CD4-positive, alpha-beta memory T cell (primary cell): ENCODE data around the gene MEFV. TPM values are rescaled to one million over a fixed set of nuclear protein-coding genes. Genes with fewer than 3 reads are reported as not detected.
"Not testable (repeated sequence)": the region's sequence is repeated elsewhere in the genome, so short reads cannot be mapped to it uniquely, and the experiment has no call there.

Experiments used
- CTCF ChIA-PET: fragments of 350-600 bp; sonication (Branson Sonifier 250); formaldehyde crosslinking; loops from one replicate; lab custom pipeline; 2021; ENCODE audit warnings: inconsistent platforms; ENCODE audit not compliant: partially characterized antibody; lab: Charles Lee
- POLR2A ChIA-PET: fragments of 350-600 bp; sonication (Branson Sonifier 250); formaldehyde crosslinking; loops from one replicate; lab custom pipeline; 2021; ENCODE audit not compliant: partially characterized antibody; lab: Charles Lee
- DNase-seq, 5 donors: peaks; one replicate each; pipeline versions ENCODE4 v3.0.0 to v3.0.0-alpha.2; 2020 to 2022; ENCODE audit warnings: mixed read lengths in 1 of 5
- H3K27ac ChIP-seq: one replicate; pipeline ENCODE4 v1.7.0; 2013; ENCODE audit warnings: low read depth, low read length
- H3K27me3 ChIP-seq: 2 replicates; pipeline ENCODE4 v1.7.0; 2013; ENCODE audit warnings: mild to moderate bottlenecking, low read length, moderate library complexity; ENCODE audit not compliant: insufficient read depth
- H3K36me3 ChIP-seq: 2 replicates; pipeline ENCODE4 v1.7.0; 2013; ENCODE audit warnings: mild to moderate bottlenecking, low read length, moderate library complexity; ENCODE audit not compliant: insufficient read depth
- H3K4me1 ChIP-seq: 2 replicates; pipeline ENCODE4 v1.7.0; 2013; ENCODE audit warnings: mild to moderate bottlenecking, low read length, moderate library complexity; ENCODE audit not compliant: insufficient read depth
- H3K4me3 ChIP-seq, 2 donors: one replicate each; pipeline ENCODE4 v1.7.0; 2013; ENCODE audit warnings: low read length in 2 of 2, mild to moderate bottlenecking in 1 of 2
- H3K9me3 ChIP-seq, 2 donors: one replicate each; pipeline ENCODE4 v1.7.0; 2013; ENCODE audit warnings: low read length in 2 of 2, control low read depth in 1 of 2; ENCODE audit not compliant: control insufficient read depth in 1 of 2
- H3K27ac Mint-ChIP-seq, 7 donors: one replicate each; pipeline ENCODE4 v1.8.0; 2020 to 2021; ENCODE audit warnings: mixed read lengths in 7 of 7, mild to moderate bottlenecking in 6 of 7, inconsistent platforms in 3 of 7, moderate library complexity in 3 of 7
- H3K27me3 Mint-ChIP-seq, 2 donors: one replicate each; pipeline ENCODE4 v1.8.0; 2020 to 2021; ENCODE audit warnings: mixed read lengths in 2 of 2
- H3K36me3 Mint-ChIP-seq, 2 donors: one replicate each; pipeline ENCODE4 v1.8.0; 2020 to 2021; ENCODE audit warnings: mixed read lengths in 2 of 2, inconsistent platforms in 1 of 2, mild to moderate bottlenecking in 1 of 2
- H3K4me1 Mint-ChIP-seq, 4 donors: one replicate each; pipeline ENCODE4 v1.8.0; 2020 to 2021; ENCODE audit warnings: mixed read lengths in 4 of 4, mild to moderate bottlenecking in 1 of 4
- H3K4me3 Mint-ChIP-seq, 8 donors: one replicate each; pipeline ENCODE4 v1.8.0; 2020 to 2021; ENCODE audit warnings: mixed read lengths in 8 of 8, mild to moderate bottlenecking in 7 of 8, moderate library complexity in 6 of 8, inconsistent platforms in 3 of 8
- H3K9me3 Mint-ChIP-seq, 8 donors: one replicate each; pipeline ENCODE4 v1.8.0; 2020 to 2021; ENCODE audit warnings: mixed read lengths in 8 of 8, mild to moderate bottlenecking in 5 of 8, inconsistent platforms in 3 of 8, moderate library complexity in 1 of 8
- intact Hi-C: fragments of 100-400 bp; cut with micrococcal nuclease; formaldehyde crosslinking; loops from one replicate; pipeline ENCODE4 v1.15.1; 2023
- polyA plus RNA-seq, 2 donors: library from polyadenylated mRNA; unstranded; fragments of 300-500 nt; fragmentation: Illumina TruSeq; gene quantifications; one replicate each; pipeline ENCODE4 v1.2.3, GENCODE V29; 2021
- total RNA-seq, 2 experiments: library from RNA; stranded (reverse); gene quantifications; one replicate each; pipeline ENCODE4 v1.2.3, GENCODE V29; 2021

Gene MEFV
- total and polyA plus RNA-seq, 4 experiments from 2014 or later = 0.05 to 0.42 (median 0.35) TPM; not detected in 1

DNA sequence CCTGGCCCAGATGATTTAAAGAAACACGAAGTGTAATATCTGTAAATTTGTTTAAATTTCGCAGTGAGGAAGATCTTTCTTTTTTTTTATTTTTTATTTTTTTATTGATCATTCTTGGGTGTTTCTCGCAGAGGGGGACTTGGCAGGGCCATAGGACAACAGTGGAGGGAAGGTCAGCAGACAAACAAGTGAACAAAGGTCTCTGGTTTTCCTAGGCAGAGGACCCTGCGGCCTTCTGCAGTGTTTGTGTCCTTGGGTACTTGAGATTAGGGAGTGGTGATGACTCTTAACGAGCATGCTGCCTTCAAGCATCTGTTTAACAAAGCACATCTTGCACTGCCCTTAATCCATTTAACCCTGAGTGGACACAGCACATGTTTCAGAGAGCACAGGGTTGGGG is 14.3 kb upstream of the MEFV start:
- intact Hi-C loops, H3K27me3 Mint-ChIP-seq, DNase-seq, H3K27ac ChIP-seq, H3K27ac Mint-ChIP-seq, H3K27me3 ChIP-seq, H3K4me3 Mint-ChIP-seq, H3K9me3 ChIP-seq, CTCF ChIA-PET, H3K4me1 Mint-ChIP-seq, H3K4me3 ChIP-seq, H3K36me3 ChIP-seq, H3K4me1 ChIP-seq: not testable (repeated sequence)
- Mint-ChIP-seq H3K36me3 (peaks cover 18 to 28% of the 10 kb centered on the region in 2 donors), H3K9me3 (peaks cover 0 to 61% (median 10%) of the 10 kb centered on the region in 8 donors)
- POLR2A ChIA-PET = interaction anchor here (1.4 kb wide), 1 partner anchor 12 kb away, joined by 10 read pairs; the partner anchor contains the start of gene ZNF263

DNA sequence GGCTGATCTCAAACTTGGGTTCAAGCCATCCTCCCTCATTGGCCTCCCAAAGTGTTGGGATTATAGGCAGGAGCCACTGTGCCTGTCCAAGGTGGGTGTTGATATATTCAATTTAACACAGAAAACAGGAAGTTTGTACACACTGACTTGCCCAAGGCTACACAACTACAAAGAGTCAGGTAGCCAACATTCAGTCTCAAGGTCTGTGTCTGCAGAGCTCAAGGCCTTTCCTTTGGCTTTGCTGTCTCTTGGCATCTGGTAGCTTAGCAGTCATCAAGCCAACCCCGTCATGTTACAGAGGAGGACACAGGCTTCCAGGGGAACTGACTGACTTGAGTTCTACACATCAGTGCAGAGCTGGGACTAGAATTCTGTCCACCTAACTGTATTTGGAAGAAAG is 11.9 kb upstream of the MEFV start:
- ChIA-PET POLR2A (interaction anchor here (1.5 to 6.4 kb wide), 3 partner anchors 11 to 37 kb away, joined by 4 to 80 read pairs (median 20); partner anchors contain the start of genes TIGD7, ZNF263 and ZNF75A), CTCF (interaction anchor here (1.7 to 3.7 kb wide), 3 partner anchors 9 to 52 kb away, joined by 5 to 14 read pairs (median 9); no protein-coding TSS in a partner anchor)
- no peaks in the 10 kb centered on the region for H3K36me3 ChIP-seq
- DNase-seq = no peak
- no peak overlapping the region for H3K27ac ChIP-seq
- peaks cover 15% of the 10 kb centered on the region for H3K4me1 ChIP-seq
- H3K27me3 Mint-ChIP-seq = no peaks in the 10 kb centered on the region
- H3K4me3 ChIP-seq = no peak overlapping the region
- H3K4me3 Mint-ChIP-seq = no peak overlapping the region
- no peaks in the 10 kb centered on the region for H3K27me3 ChIP-seq
- intact Hi-C loops = no loop called here
- H3K27ac Mint-ChIP-seq = no peak overlapping the region
- no peaks in the 10 kb centered on the region for H3K9me3 ChIP-seq
- H3K9me3 Mint-ChIP-seq = peaks cover 0 to 47% (median 7%) of the 10 kb centered on the region in 8 donors
- H3K36me3 Mint-ChIP-seq = peaks cover 24 to 38% of the 10 kb centered on the region in 2 donors
- H3K4me1 Mint-ChIP-seq = peaks cover 10 to 29% (median 20%) of the 10 kb centered on the region in 4 donors

- Histone ChIP-seq H3K4me3 (no peak overlapping the region), H3K9me3 (no peaks in the 10 kb centered on the region), H3K27ac (no peak overlapping the region), H3K4me1 (peaks cover 25% of the 10 kb centered on the region), H3K27me3 (no peaks in the 10 kb centered on the region), H3K36me3 (no peaks in the 10 kb centered on the region)
- ChIA-PET CTCF (interaction anchor here (0.7 to 3.7 kb wide), 15 partner anchors 9 to 397 kb away, joined by 3 to 14 read pairs (median 3); no protein-coding TSS in a partner anchor), POLR2A (interaction anchor here (0.8 to 6.4 kb wide), 13 partner anchors 12 to 236 kb away, joined by 3 to 80 read pairs (median 5); partner anchors contain the start of genes IL32, TIGD7, ZNF174 and ZNF200)
- Mint-ChIP-seq H3K27me3 (no peaks in the 10 kb centered on the region), H3K9me3 (peaks cover 0 to 37% (median 5%) of the 10 kb centered on the region in 8 donors), H3K36me3 (peaks cover 24 to 41% of the 10 kb centered on the region in 2 donors), H3K4me1 (peaks cover 20 to 42% (median 29%) of the 10 kb centered on the region in 4 donors), H3K4me3 (peak overlapping the region in 1 of 8 donors; percentile 29), H3K27ac (peak overlapping the region in 2 of 7 donors; percentile 41 to 66)
- peak in 3 of 5 donors; percentile 9 to 22 (median 20) for DNase-seq
- intact Hi-C loops = no loop called here
Measured at GRCh38 chr16:3266873-3267537, 10.6 kb upstream of the MEFV start.

- peak overlapping the region; percentile 92 for H3K27ac ChIP-seq
- peaks cover 22 to 41% of the 10 kb centered on the region in 2 donors for H3K36me3 Mint-ChIP-seq
- H3K27ac Mint-ChIP-seq = peak overlapping the region; percentile 90 to 96 (median 93)
- ChIA-PET CTCF (interaction anchor here (1.7 kb wide), 1 partner anchor 92 kb away, joined by 4 read pairs; no protein-coding TSS in a partner anchor), POLR2A (interaction anchor here (0.6 to 6.4 kb wide), 28 partner anchors 8 to 310 kb away, joined by 3 to 80 read pairs (median 6); partner anchors contain the start of genes CLUAP1, NAA60, OR1F1 and TIGD7)
- no peaks in the 10 kb centered on the region for H3K27me3 ChIP-seq
- no peaks in the 10 kb centered on the region for H3K36me3 ChIP-seq
- no peaks in the 10 kb centered on the region for H3K27me3 Mint-ChIP-seq
- H3K4me1 ChIP-seq = peaks cover 25% of the 10 kb centered on the region
- H3K4me1 Mint-ChIP-seq = peaks cover 23 to 46% (median 33%) of the 10 kb centered on the region in 4 donors
- DNase-seq = peak; percentile 93 to 96 (median 95)
- H3K9me3 ChIP-seq = no peaks in the 10 kb centered on the region
- peak overlapping the region; percentile 88 to 98 (median 90) for H3K4me3 Mint-ChIP-seq
- peaks cover 0 to 29% (median 5%) of the 10 kb centered on the region in 8 donors for H3K9me3 Mint-ChIP-seq
- peak overlapping the region; percentile 12 to 95 for H3K4me3 ChIP-seq
- intact Hi-C loops = loop anchor here (1.0 to 2.0 kb wide), 9 partner anchors 18 to 236 kb away; partner anchors contain the start of genes TIGD7, ZNF174, ZNF200 and ZNF75A
Measured at GRCh38 chr16:3264137-3265036, 8.0 kb upstream of the MEFV start.

GRCh38 chr16:3262517-3262916 is 6.1 kb upstream of the MEFV start:
- Mint-ChIP-seq H3K36me3 (peaks cover 11 to 34% of the 10 kb centered on the region in 2 donors), H3K27ac (peak overlapping the region; percentile 81 to 96 (median 92)), H3K27me3 (no peaks in the 10 kb centered on the region), H3K4me3 (peak overlapping the region in 7 of 8 donors; percentile 54 to 98 (median 75)), H3K4me1 (peaks cover 22 to 46% (median 33%) of the 10 kb centered on the region in 4 donors), H3K9me3 (peaks cover 0 to 16% (median 1%) of the 10 kb centered on the region in 8 donors)
- POLR2A ChIA-PET = interaction anchor here (0.9 to 6.4 kb wide), 15 partner anchors 8 to 238 kb away, joined by 3 to 80 read pairs (median 12); partner anchors contain the start of genes CLUAP1, TIGD7, ZNF174 and ZNF200
- Histone ChIP-seq H3K9me3 (no peaks in the 10 kb centered on the region), H3K4me3 (no peak overlapping the region), H3K27me3 (no peaks in the 10 kb centered on the region), H3K27ac (peak overlapping the region; percentile 92), H3K36me3 (no peaks in the 10 kb centered on the region), H3K4me1 (peaks cover 25% of the 10 kb centered on the region)
- intact Hi-C loops = no loop called here
- DNase-seq = no peak
- CTCF ChIA-PET = interaction anchor here (0.6 to 1.4 kb wide), 4 partner anchors 131 to 204 kb away, joined by 3 read pairs; no protein-coding TSS in a partner anchor

DNA sequence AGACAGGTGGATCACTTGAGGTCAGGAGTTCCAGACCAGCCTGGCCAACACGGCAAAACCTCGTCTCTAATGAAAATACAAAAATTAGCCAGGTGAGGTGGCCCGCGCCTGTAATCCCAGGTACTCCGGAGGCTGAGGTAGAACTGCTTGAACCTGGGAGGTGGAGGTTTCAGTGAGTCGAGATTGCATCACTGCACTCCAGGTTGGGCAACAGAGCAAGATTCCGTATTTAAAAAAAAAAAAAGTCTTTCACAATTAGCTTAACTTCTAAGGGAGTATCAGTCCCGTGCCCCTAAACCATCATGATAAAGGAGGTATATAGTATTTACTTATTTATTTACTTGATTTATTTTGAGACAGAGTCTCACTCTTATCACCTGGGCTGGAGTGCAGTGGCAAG is 3.4 kb upstream of the MEFV start:
- Histone ChIP-seq H3K4me1 (peaks cover 15% of the 10 kb centered on the region), H3K27me3 (no peaks in the 10 kb centered on the region), H3K4me3 (no peak overlapping the region), H3K27ac (no peak overlapping the region), H3K36me3 (no peaks in the 10 kb centered on the region), H3K9me3 (no peaks in the 10 kb centered on the region)
- ChIA-PET CTCF (no interaction called here), POLR2A (interaction anchor here (1.6 kb wide), 1 partner anchor 141 kb away, joined by 4 read pairs; the partner anchor contains the start of genes ZNF174 and ZSCAN32)
- peaks cover 16 to 29% (median 23%) of the 10 kb centered on the region in 4 donors for H3K4me1 Mint-ChIP-seq
- H3K4me3 Mint-ChIP-seq = no peak overlapping the region
- no peak for DNase-seq
- H3K27me3 Mint-ChIP-seq = no peaks in the 10 kb centered on the region
- H3K9me3 Mint-ChIP-seq = peaks cover 0 to 5% (median 1%) of the 10 kb centered on the region in 8 donors
- intact Hi-C loops = no loop called here
- H3K27ac Mint-ChIP-seq = no peak overlapping the region
- H3K36me3 Mint-ChIP-seq = peaks cover 0 to 15% of the 10 kb centered on the region in 2 donors
